ENCODE data around the gene KLHL21. TPM values are rescaled to one million over a fixed set of nuclear protein-coding genes. Genes with fewer than 3 reads are reported as not detected.

The KLHL21 gene
- total and polyA plus RNA-seq, 9 of the 15 experiments (the other 6 are each of a cell fraction or from before 2014, with no cell fraction given) = 2.1 to 42.1 (median 17.5) TPM

DNA sequence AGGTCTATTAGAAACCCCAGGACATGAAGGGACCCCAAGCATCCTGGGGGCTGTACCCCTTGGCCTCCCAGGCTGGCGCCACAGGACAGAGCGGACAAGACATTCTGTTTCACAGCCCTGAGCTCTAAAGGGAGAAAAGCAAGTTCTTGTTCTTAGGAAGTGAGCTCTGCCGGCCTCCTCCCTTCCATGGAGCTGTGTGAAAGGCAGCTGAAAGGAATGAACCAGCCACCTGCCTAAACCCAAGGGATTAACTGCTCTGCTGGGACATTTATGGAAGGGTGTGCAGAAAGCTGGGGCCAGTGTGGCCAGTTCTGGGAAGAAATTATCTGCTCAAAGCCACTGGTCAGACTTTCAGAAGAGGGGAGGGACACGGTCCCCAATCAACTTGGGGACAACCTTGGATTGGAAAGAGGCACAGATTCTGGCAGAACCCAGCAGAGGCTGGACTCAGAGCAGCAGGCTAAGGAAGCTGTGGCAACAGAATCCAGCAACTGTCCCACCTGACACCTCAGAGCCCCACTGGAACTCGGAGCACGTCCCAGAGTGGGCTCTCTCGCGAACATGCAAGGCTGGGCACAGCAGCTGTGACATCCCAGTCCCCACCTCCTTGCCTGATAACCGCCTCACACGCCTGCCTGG, 2.1 kb downstream of the KLHL21 start (continued):
- TF ChIP-seq AFF1 (IDR thresholded peaks at IDR 0.05; ENCODE audit: low read depth in 1 of 2, partially characterized antibody in 2 of 2) (no peak), IRF2 (CRISPR knock-in tag; IDR thresholded peaks at IDR 0.05) (no peak), ZFP30 (CRISPR knock-in tag; IDR thresholded peaks at IDR 0.05; ENCODE audit: borderline replicate concordance) (no peak), HCFC1 (IDR thresholded peaks at IDR 0.05; ENCODE audit: low read depth, low read length) (no peak), NR2F6 (CRISPR knock-in tag; IDR thresholded peaks at IDR 0.05) (no peak), ZNF764 (CRISPR knock-in tag; IDR thresholded peaks at IDR 0.05; ENCODE audit: low read depth) (no peak), E2F6 (IDR thresholded peaks at IDR 0.05; ENCODE audit: borderline replicate concordance in 1 of 2, extremely low read depth in 1 of 2, insufficient read depth in 1 of 2, insufficient read length in 1 of 2, low read depth in 1 of 2, low read length in 1 of 2, poor library complexity in 1 of 2, severe bottlenecking in 1 of 2) (no peak), ADNP (tag; IDR thresholded peaks at IDR 0.05) (no peak), KDM2B (CRISPR knock-in tag; IDR thresholded peaks at IDR 0.05) (no peak), SIX5 (IDR thresholded peaks at IDR 0.05; ENCODE audit: borderline replicate concordance in 1 of 2, insufficient read depth in 1 of 2, low read depth in 1 of 2, low read length in 2 of 2) (no peak), NCOA2 (IDR thresholded peaks at IDR 0.05; ENCODE audit: partially characterized antibody in 2 of 2) (no peak), ZKSCAN3 (CRISPR knock-in tag; IDR thresholded peaks at IDR 0.05) (no peak), NONO (IDR thresholded peaks at IDR 0.05; ENCODE audit: low read depth in 2 of 2, low read length in 1 of 2) (peak in 1 of 2 experiments; percentile 34; a peak in 1 of 4 replicates), MECOM (CRISPR knock-in tag; IDR thresholded peaks at IDR 0.05) (no peak)
- TF ChIP-seq, protein P1, sequence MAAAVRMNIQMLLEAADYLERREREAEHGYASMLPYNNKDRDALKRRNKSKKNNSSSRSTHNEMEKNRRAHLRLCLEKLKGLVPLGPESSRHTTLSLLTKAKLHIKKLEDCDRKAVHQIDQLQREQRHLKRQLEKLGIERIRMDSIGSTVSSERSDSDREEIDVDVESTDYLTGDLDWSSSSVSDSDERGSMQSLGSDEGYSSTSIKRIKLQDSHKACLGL (CRISPR knock-in tag; IDR thresholded peaks at IDR 0.05; ENCODE audit: borderline replicate concordance, poor library complexity, severe bottlenecking) = no peak
- TF ChIP-seq, protein P2, sequence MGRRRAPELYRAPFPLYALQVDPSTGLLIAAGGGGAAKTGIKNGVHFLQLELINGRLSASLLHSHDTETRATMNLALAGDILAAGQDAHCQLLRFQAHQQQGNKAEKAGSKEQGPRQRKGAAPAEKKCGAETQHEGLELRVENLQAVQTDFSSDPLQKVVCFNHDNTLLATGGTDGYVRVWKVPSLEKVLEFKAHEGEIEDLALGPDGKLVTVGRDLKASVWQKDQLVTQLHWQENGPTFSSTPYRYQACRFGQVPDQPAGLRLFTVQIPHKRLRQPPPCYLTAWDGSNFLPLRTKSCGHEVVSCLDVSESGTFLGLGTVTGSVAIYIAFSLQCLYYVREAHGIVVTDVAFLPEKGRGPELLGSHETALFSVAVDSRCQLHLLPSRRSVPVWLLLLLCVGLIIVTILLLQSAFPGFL (CRISPR knock-in tag; IDR thresholded peaks at IDR 0.05) = 0 out of 2 replicates have a peak, but pooled peaks have one; percentile 52
- TF ChIP-seq, protein P3, sequence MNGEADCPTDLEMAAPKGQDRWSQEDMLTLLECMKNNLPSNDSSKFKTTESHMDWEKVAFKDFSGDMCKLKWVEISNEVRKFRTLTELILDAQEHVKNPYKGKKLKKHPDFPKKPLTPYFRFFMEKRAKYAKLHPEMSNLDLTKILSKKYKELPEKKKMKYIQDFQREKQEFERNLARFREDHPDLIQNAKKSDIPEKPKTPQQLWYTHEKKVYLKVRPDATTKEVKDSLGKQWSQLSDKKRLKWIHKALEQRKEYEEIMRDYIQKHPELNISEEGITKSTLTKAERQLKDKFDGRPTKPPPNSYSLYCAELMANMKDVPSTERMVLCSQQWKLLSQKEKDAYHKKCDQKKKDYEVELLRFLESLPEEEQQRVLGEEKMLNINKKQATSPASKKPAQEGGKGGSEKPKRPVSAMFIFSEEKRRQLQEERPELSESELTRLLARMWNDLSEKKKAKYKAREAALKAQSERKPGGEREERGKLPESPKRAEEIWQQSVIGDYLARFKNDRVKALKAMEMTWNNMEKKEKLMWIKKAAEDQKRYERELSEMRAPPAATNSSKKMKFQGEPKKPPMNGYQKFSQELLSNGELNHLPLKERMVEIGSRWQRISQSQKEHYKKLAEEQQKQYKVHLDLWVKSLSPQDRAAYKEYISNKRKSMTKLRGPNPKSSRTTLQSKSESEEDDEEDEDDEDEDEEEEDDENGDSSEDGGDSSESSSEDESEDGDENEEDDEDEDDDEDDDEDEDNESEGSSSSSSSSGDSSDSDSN (IDR thresholded peaks at IDR 0.05; ENCODE audit: borderline replicate concordance in 1 of 2, low read depth in 2 of 2, low read length in 2 of 2) = no peak
